Measurements from ENCODE around the gene ATP10A.

The ATP10A gene

DNA sequence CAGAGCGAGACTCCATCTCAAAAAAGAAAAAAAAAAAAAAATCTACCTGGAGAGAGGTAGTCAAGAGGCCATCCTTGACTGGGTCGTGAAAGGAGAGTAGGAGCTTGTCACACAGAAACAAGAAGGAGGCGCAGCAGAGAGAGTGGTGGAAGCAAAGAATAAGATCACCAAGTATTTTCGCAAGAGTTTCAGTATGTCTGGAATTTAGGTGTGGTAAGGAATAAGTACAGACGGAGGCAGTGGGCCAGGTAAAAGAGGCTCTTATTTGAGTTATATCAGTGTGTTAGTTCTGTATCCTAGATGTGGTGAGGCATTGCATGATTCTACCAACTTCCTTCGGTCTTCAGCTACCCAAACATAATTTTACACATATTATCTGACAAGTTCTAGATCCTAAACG, 14.6 kb upstream of the ATP10A start:
- no peak overlapping the region for H3K9ac ChIP-seq (ENCODE audit: low read length)
- no peak overlapping the region for H3K4me3 ChIP-seq (ENCODE audit: low read depth, low read length, poor library complexity, severe bottlenecking)
- H3K4me1 ChIP-seq (ENCODE audit: insufficient read depth, low read length, severe bottlenecking) = no peaks in the 10 kb centered on the region

DNA sequence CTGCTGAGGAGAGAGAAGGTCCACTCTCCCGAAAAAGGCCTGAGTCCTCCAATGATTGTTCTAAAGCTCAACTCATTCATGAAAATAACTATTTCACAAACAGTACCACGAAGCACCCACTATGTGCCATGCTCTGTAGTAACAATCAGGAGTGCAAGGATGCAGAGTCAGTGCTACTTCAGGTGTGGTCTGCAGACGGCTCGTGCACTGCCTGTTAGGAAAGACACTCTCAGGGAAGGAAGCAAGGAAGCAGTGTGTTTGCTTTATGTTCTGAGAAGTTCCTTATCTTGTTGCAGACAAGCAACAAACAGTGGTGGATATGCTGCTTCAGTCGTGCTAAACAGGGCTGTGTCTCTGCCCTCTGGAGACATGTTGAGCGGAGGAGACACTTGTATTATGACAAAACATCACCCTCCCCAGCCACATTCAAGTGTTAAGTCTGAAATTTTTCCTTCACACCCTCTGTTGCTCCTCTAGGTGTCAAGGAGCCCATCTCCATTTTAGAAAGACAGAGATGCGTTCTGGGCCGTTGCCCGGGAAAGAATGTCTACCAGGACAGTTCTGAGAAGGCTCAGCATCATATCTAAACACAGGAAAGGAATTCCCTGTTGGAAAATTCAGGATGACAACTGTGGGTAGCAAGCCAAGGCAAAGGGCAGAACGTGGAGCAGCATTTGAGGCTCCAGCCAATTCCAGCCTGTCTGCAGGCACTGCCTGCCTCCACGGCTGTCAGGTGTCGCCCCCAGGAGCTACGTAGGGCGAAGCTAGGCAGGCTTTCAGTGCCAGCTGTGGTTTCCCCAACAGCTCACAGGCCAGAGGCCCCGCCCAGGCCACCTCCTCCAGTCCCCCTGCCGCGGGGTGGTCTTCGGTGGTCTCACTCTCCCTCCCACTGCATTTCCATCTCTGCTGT, 13.4 kb upstream of the ATP10A start:
- no peaks in the 10 kb centered on the region for H3K36me3 ChIP-seq (ENCODE audit: insufficient read depth, low read length)
- no peaks in the 10 kb centered on the region for H3F3A ChIP-seq (ENCODE audit: insufficient read depth, low read length)
- H4K20me1 ChIP-seq (ENCODE audit: insufficient read depth, low read length) = no peaks in the 10 kb centered on the region
- H3K27ac ChIP-seq (ENCODE audit: low read depth, low read length, poor library complexity, severe bottlenecking) = no peak overlapping the region
- no peak overlapping the region for H3K4me3 ChIP-seq (ENCODE audit: low read depth, low read length, poor library complexity, severe bottlenecking)
- no peak overlapping the region for H3K4me2 ChIP-seq (ENCODE audit: low read length)
- no peak overlapping the region for H2AFZ ChIP-seq (ENCODE audit: low read length)
- H3K4me1 ChIP-seq (ENCODE audit: insufficient read depth, low read length, severe bottlenecking) = no peaks in the 10 kb centered on the region
- no peaks in the 10 kb centered on the region for H3K79me2 ChIP-seq (ENCODE audit: insufficient read depth, low read length)
- no peaks in the 10 kb centered on the region for H3K9me2 ChIP-seq (ENCODE audit: low read depth, low read length)
- no peak overlapping the region for H3K9ac ChIP-seq (ENCODE audit: low read length)
- TF ChIP-seq, protein P1, sequence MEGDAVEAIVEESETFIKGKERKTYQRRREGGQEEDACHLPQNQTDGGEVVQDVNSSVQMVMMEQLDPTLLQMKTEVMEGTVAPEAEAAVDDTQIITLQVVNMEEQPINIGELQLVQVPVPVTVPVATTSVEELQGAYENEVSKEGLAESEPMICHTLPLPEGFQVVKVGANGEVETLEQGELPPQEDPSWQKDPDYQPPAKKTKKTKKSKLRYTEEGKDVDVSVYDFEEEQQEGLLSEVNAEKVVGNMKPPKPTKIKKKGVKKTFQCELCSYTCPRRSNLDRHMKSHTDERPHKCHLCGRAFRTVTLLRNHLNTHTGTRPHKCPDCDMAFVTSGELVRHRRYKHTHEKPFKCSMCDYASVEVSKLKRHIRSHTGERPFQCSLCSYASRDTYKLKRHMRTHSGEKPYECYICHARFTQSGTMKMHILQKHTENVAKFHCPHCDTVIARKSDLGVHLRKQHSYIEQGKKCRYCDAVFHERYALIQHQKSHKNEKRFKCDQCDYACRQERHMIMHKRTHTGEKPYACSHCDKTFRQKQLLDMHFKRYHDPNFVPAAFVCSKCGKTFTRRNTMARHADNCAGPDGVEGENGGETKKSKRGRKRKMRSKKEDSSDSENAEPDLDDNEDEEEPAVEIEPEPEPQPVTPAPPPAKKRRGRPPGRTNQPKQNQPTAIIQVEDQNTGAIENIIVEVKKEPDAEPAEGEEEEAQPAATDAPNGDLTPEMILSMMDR (IDR thresholded peaks at IDR 0.05; ENCODE audit: low read length) = no peak
- TF ChIP-seq EZH2 (IDR thresholded peaks at IDR 0.05; ENCODE audit: borderline replicate concordance, low read length) = no peak
- no peaks in the 10 kb centered on the region for H3K9me3 ChIP-seq (ENCODE audit: low read length)
- H3K27me3 ChIP-seq (ENCODE audit: insufficient read depth, low read length) = no peaks in the 10 kb centered on the region

More for the DNA sequence above, 14.6 kb upstream of the ATP10A start:
- H3K27ac ChIP-seq (ENCODE audit: low read depth, low read length, poor library complexity, severe bottlenecking) = no peak overlapping the region
- H2AFZ ChIP-seq (ENCODE audit: low read length) = no peak overlapping the region
- no peaks in the 10 kb centered on the region for H3K36me3 ChIP-seq (ENCODE audit: insufficient read depth, low read length)
- no peaks in the 10 kb centered on the region for H3K9me2 ChIP-seq (ENCODE audit: low read depth, low read length)
- H3K79me2 ChIP-seq (ENCODE audit: insufficient read depth, low read length) = no peaks in the 10 kb centered on the region
- H3K4me2 ChIP-seq (ENCODE audit: low read length) = no peak overlapping the region
- no peaks in the 10 kb centered on the region for H3F3A ChIP-seq (ENCODE audit: insufficient read depth, low read length)
- no peak for TF ChIP-seq EZH2 (IDR thresholded peaks at IDR 0.05; ENCODE audit: borderline replicate concordance, low read length)
- TF ChIP-seq, protein P1 (IDR thresholded peaks at IDR 0.05; ENCODE audit: low read length) = no peak
- H4K20me1 ChIP-seq (ENCODE audit: insufficient read depth, low read length) = no peaks in the 10 kb centered on the region
- no peaks in the 10 kb centered on the region for H3K9me3 ChIP-seq (ENCODE audit: low read length)
- no peaks in the 10 kb centered on the region for H3K27me3 ChIP-seq (ENCODE audit: insufficient read depth, low read length)

DNA sequence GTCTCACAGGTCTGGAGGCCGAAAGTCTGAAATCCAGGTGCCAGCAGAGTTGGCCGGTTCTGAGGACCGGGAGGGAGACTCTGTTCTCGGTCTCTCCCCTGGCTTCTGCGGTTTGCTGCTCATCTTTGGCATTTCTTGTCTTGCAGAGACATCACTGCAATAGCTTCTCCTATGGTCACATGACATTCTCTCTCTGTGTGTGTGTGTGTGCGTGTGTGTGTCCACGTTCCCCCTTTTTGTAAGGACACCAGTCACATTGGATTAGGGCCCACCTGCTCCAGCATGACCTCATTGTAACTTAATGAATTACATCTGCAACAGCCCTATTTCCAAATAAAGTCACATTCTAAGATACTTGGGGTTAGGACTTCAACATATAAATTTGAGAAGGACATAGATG, 12.4 kb upstream of the ATP10A start:
- no peaks in the 10 kb centered on the region for H3K36me3 ChIP-seq (ENCODE audit: insufficient read depth, low read length)
- no peaks in the 10 kb centered on the region for H3K4me1 ChIP-seq (ENCODE audit: insufficient read depth, low read length, severe bottlenecking)
- H3K9ac ChIP-seq (ENCODE audit: low read length) = no peak overlapping the region
- H2AFZ ChIP-seq (ENCODE audit: low read length) = no peak overlapping the region
- no peaks in the 10 kb centered on the region for H3K9me3 ChIP-seq (ENCODE audit: low read length)
- no peaks in the 10 kb centered on the region for H4K20me1 ChIP-seq (ENCODE audit: insufficient read depth, low read length)
- TF ChIP-seq EZH2 (IDR thresholded peaks at IDR 0.05; ENCODE audit: borderline replicate concordance, low read length) = no peak
- TF ChIP-seq, protein P1 (IDR thresholded peaks at IDR 0.05; ENCODE audit: low read length) = no peak
- H3K27ac ChIP-seq (ENCODE audit: low read depth, low read length, poor library complexity, severe bottlenecking) = no peak overlapping the region
- H3K27me3 ChIP-seq (ENCODE audit: insufficient read depth, low read length) = no peaks in the 10 kb centered on the region
- no peak overlapping the region for H3K4me2 ChIP-seq (ENCODE audit: low read length)
- H3K9me2 ChIP-seq (ENCODE audit: low read depth, low read length) = no peaks in the 10 kb centered on the region
- no peaks in the 10 kb centered on the region for H3K79me2 ChIP-seq (ENCODE audit: insufficient read depth, low read length)
- H3K4me3 ChIP-seq (ENCODE audit: low read depth, low read length, poor library complexity, severe bottlenecking) = no peak overlapping the region
- no peaks in the 10 kb centered on the region for H3F3A ChIP-seq (ENCODE audit: insufficient read depth, low read length)
